Neural cell (in vitro differentiated cells): ENCODE results near the gene UBE2D1. TPM values are rescaled to one million over a fixed set of nuclear protein-coding genes. Genes with fewer than 3 reads are reported as not detected.

ENCODE experiments used
- H2AFZ ChIP-seq: fragments of 200-600, 300-800 bp; sonication (generic), shearing (Covaris generic); 2 replicates; pipeline ENCODE4 v1.6.0; 2014; ENCODE audit warnings: low read depth, mild to moderate bottlenecking, antibody characterized with exemption, low read length, moderate library complexity
- H3F3A ChIP-seq: fragments of 200-600 bp; shearing (Covaris generic); 2 replicates; pipeline ENCODE4 v1.6.1; 2016; ENCODE audit warnings: mild to moderate bottlenecking, moderate library complexity, mixed read lengths, antibody characterized with exemption, low read length; ENCODE audit not compliant: insufficient read depth, poor library complexity, severe bottlenecking
- H3K27ac ChIP-seq: fragments of 200-600, 300-800 bp; sonication (generic), shearing (Covaris generic); 2 replicates; pipeline ENCODE4 v1.5.1; 2014; ENCODE audit warnings: mild to moderate bottlenecking, low read length, moderate library complexity
- H3K27me3 ChIP-seq: fragments of 300-800, 200-600 bp; sonication (generic), shearing (Covaris generic); 2 replicates; pipeline ENCODE4 v1.6.0; 2014; ENCODE audit warnings: mild to moderate bottlenecking, low read depth, low read length, moderate library complexity; ENCODE audit not compliant: insufficient read depth
- H3K36me3 ChIP-seq: fragments of 300-800, 200-600 bp; sonication (generic), shearing (Covaris generic); 2 replicates; pipeline ENCODE4 v1.5.1; 2014; ENCODE audit warnings: mild to moderate bottlenecking, antibody characterized with exemption, low read length, moderate library complexity; ENCODE audit not compliant: insufficient read depth
- H3K4me2 ChIP-seq: fragments of 300-800, 200-600 bp; sonication (generic), shearing (Covaris generic); 2 replicates; pipeline ENCODE4 v1.6.0; 2014; ENCODE audit warnings: mild to moderate bottlenecking, low read length
- H3K4me3 ChIP-seq: fragments of 300-800, 200-600 bp; sonication (generic), shearing (Covaris generic); 2 replicates; pipeline ENCODE4 v1.5.1; 2014; ENCODE audit warnings: mild to moderate bottlenecking, low read length, moderate library complexity
- H3K79me2 ChIP-seq: fragments of 200-600 bp; shearing (Covaris generic); replicated peaks from 2 replicates; pipeline ENCODE4 v1.6.0; 2014; ENCODE audit warnings: mild to moderate bottlenecking, low read length, moderate library complexity; ENCODE audit not compliant: insufficient read depth
- H3K9ac ChIP-seq: fragments of 300-800, 200-600 bp; sonication (generic), shearing (Covaris generic); 2 replicates; pipeline ENCODE4 v1.6.1; 2016; ENCODE audit warnings: mild to moderate bottlenecking, low read length, mixed read lengths
- H3K9me2 ChIP-seq: fragments of 200-600 bp; shearing (Covaris generic); 2 replicates; pipeline ENCODE4 v1.6.1; 2016; ENCODE audit warnings: mild to moderate bottlenecking, low read length, mixed read lengths; ENCODE audit not compliant: insufficient read depth
- H3K9me3 ChIP-seq: fragments of 200-600, 300-800 bp; sonication (generic), shearing (Covaris generic); 2 replicates; pipeline ENCODE4 v1.6.1; 2016; ENCODE audit warnings: mild to moderate bottlenecking, mixed run types, low read length, moderate library complexity, mixed read lengths
- H4K20me1 ChIP-seq: fragments of 200-600 bp; shearing (Covaris generic); 2 replicates; pipeline ENCODE4 v1.6.1; 2016; ENCODE audit warnings: mild to moderate bottlenecking, mixed run types; ENCODE audit not compliant: insufficient read depth
- EP300 ChIP-seq: fragments of 450-650 bp; conservative IDR thresholded peaks from 2 replicates; pipeline ENCODE4 v1.6.1; 2014; ENCODE audit warnings: antibody characterized with exemption, mild to moderate bottlenecking, moderate library complexity; ENCODE audit not compliant: poor library complexity, severe bottlenecking
- EZH2 ChIP-seq: fragments of 200-600, 300-800 bp; shearing (Covaris generic), sonication (generic); IDR thresholded peaks from 2 replicates; pipeline ENCODE4 v1.6.1; 2014; ENCODE audit warnings: antibody characterized with exemption, low read length, borderline replicate concordance, mild to moderate bottlenecking; ENCODE audit not compliant: insufficient read depth, poor library complexity, severe bottlenecking
- MXI1 ChIP-seq: fragments of 450-650 bp; conservative IDR thresholded peaks from 2 replicates; pipeline ENCODE4 v1.6.1; 2014; ENCODE audit warnings: antibody characterized with exemption, mild to moderate bottlenecking; ENCODE audit not compliant: poor library complexity, severe bottlenecking
- POLR2AphosphoS5 ChIP-seq: IDR thresholded peaks from 2 replicates; pipeline ENCODE4 v1.6.1; 2012
- RAD21 ChIP-seq: fragments of 450-650 bp; conservative IDR thresholded peaks from 2 replicates; pipeline ENCODE4 v1.6.1; 2014; ENCODE audit warnings: antibody characterized with exemption, mild to moderate bottlenecking, moderate library complexity
- SMC3 ChIP-seq: fragments of 450-650 bp; conservative IDR thresholded peaks from 2 replicates; pipeline ENCODE4 v1.6.1; 2014; ENCODE audit warnings: antibody characterized with exemption, mild to moderate bottlenecking, moderate library complexity; ENCODE audit not compliant: poor library complexity
- TAF1 ChIP-seq: IDR thresholded peaks from 2 replicates; pipeline ENCODE4 v1.6.1; 2012; ENCODE audit warnings: low read depth
- polyA plus RNA-seq: library from polyadenylated mRNA; depleted of rRNA; stranded (reverse); fragments of >200 nt; gene quantifications from 2 replicates; pipeline ENCODE4 v1.2.3, GENCODE V29; 2014
- TF ChIP-seq, protein P1 (sequence below): IDR thresholded peaks from 2 replicates; pipeline ENCODE4 v1.6.1; 2012; ENCODE audit warnings: borderline replicate concordance
- TF ChIP-seq, protein P2 (sequence below): fragments of 450-650 bp; IDR thresholded peaks from 2 replicates; pipeline ENCODE4 v1.5.1; 2014; ENCODE audit warnings: antibody characterized with exemption, mild to moderate bottlenecking, moderate library complexity; ENCODE audit not compliant: poor library complexity, severe bottlenecking

UBE2D1 gene
- polyA plus RNA-seq, 1 donor from 2014 or later, result 89.8 TPM

- Histone ChIP-seq H3K4me3 (no peak overlapping the region), H4K20me1 (no peaks in the 10 kb centered on the region), H3F3A (no peaks in the 10 kb centered on the region), H3K9me3 (no peaks in the 10 kb centered on the region), H3K9me2 (no peaks in the 10 kb centered on the region), H3K27ac (no peak overlapping the region), H3K36me3 (no peaks in the 10 kb centered on the region), H2AFZ (no peak overlapping the region), H3K4me2 (no peak overlapping the region), H3K27me3 (no peaks in the 10 kb centered on the region), H3K9ac (no peak overlapping the region), H3K79me2 (peaks cover 55% of the 10 kb centered on the region)
- no peak for TF ChIP-seq POLR2AphosphoS5
- TF ChIP-seq RAD21, result no peak
- TF ChIP-seq, protein P1, sequence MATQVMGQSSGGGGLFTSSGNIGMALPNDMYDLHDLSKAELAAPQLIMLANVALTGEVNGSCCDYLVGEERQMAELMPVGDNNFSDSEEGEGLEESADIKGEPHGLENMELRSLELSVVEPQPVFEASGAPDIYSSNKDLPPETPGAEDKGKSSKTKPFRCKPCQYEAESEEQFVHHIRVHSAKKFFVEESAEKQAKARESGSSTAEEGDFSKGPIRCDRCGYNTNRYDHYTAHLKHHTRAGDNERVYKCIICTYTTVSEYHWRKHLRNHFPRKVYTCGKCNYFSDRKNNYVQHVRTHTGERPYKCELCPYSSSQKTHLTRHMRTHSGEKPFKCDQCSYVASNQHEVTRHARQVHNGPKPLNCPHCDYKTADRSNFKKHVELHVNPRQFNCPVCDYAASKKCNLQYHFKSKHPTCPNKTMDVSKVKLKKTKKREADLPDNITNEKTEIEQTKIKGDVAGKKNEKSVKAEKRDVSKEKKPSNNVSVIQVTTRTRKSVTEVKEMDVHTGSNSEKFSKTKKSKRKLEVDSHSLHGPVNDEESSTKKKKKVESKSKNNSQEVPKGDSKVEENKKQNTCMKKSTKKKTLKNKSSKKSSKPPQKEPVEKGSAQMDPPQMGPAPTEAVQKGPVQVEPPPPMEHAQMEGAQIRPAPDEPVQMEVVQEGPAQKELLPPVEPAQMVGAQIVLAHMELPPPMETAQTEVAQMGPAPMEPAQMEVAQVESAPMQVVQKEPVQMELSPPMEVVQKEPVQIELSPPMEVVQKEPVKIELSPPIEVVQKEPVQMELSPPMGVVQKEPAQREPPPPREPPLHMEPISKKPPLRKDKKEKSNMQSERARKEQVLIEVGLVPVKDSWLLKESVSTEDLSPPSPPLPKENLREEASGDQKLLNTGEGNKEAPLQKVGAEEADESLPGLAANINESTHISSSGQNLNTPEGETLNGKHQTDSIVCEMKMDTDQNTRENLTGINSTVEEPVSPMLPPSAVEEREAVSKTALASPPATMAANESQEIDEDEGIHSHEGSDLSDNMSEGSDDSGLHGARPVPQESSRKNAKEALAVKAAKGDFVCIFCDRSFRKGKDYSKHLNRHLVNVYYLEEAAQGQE, result no peak
- TF ChIP-seq, protein P2, sequence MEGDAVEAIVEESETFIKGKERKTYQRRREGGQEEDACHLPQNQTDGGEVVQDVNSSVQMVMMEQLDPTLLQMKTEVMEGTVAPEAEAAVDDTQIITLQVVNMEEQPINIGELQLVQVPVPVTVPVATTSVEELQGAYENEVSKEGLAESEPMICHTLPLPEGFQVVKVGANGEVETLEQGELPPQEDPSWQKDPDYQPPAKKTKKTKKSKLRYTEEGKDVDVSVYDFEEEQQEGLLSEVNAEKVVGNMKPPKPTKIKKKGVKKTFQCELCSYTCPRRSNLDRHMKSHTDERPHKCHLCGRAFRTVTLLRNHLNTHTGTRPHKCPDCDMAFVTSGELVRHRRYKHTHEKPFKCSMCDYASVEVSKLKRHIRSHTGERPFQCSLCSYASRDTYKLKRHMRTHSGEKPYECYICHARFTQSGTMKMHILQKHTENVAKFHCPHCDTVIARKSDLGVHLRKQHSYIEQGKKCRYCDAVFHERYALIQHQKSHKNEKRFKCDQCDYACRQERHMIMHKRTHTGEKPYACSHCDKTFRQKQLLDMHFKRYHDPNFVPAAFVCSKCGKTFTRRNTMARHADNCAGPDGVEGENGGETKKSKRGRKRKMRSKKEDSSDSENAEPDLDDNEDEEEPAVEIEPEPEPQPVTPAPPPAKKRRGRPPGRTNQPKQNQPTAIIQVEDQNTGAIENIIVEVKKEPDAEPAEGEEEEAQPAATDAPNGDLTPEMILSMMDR, result no peak
- TF ChIP-seq EP300, result no peak
- TF ChIP-seq EZH2, result no peak
- TF ChIP-seq TAF1, result no peak
- no peak for TF ChIP-seq SMC3
- no peak for TF ChIP-seq MXI1
These were observed 17.1 kb downstream of the UBE2D1 start for GRCh38 chr10:58351616-58352578.

DNA sequence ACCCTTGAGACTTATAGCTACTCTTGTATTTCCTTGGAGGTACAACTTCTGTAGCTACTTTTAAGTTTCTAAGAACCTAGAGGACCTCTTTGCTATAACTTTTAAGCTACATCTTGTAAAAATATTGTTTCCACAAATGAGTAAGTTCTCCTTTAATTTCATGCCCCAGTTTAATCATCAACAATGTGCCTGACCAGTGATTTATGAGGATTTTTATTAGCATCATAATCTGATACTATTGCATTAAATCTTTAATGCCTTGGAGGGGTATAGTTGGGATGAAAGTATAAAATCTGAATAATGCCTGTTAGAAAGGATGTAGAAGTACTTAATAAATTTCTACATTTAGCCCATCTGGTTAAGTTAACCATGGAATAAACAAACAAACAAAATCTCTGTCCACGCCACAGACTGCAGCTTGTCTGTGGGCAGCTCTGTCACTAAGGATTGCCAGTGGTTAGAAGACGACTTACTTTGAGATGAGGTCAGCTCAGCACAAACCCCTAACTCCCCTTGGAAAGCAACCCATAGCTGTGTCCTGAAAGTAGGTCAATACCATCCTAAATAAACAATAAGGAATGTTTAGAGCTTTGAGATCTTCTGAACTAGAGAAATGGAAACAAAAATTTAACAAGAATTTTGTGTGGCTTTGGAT lies 18.3 kb downstream of the UBE2D1 start:
- no peak for TF ChIP-seq MXI1
- TF ChIP-seq, protein P2, result no peak
- no peak for TF ChIP-seq EZH2
- no peak for TF ChIP-seq RAD21
- H3K79me2 ChIP-seq, result peaks cover 56% of the 10 kb centered on the region
- H3K36me3 ChIP-seq, result no peaks in the 10 kb centered on the region
- H3K9me3 ChIP-seq, result no peaks in the 10 kb centered on the region
- H4K20me1 ChIP-seq, result no peaks in the 10 kb centered on the region
- H3K27ac ChIP-seq, result no peak overlapping the region
- no peak overlapping the region for H3K4me2 ChIP-seq
- H3K9ac ChIP-seq, result no peak overlapping the region
- no peak overlapping the region for H3K4me3 ChIP-seq
- no peaks in the 10 kb centered on the region for H3F3A ChIP-seq
- H3K27me3 ChIP-seq, result no peaks in the 10 kb centered on the region
- H3K9me2 ChIP-seq, result no peaks in the 10 kb centered on the region
- H2AFZ ChIP-seq, result no peak overlapping the region
